Memory B cell (primary cell): ENCODE data around the gene RITA1.

Experiments used
- ATAC-seq: fragments of 150-1000 bp; cut with Tn5 transposase; 2 replicates; pipeline ENCODE4 v1.10.0; 2021; ENCODE audit warnings: low read depth, mild to moderate bottlenecking, moderate library complexity
- DNase-seq, 2 donors: peaks; one replicate each; pipeline ENCODE4 v3.0.0; 2022; ENCODE audit warnings: low spot score in 2 of 2
- H3K27ac Mint-ChIP-seq: one replicate; pipeline ENCODE4 v1.8.0; 2022; ENCODE audit warnings: mild to moderate bottlenecking, moderate library complexity, mixed read lengths
- H3K27me3 Mint-ChIP-seq: one replicate; pipeline ENCODE4 v1.8.0; 2022; ENCODE audit warnings: mixed read lengths
- H3K36me3 Mint-ChIP-seq: one replicate; pipeline ENCODE4 v1.8.0; 2022; ENCODE audit warnings: mild to moderate bottlenecking, mixed read lengths
- H3K4me1 Mint-ChIP-seq: one replicate; pipeline ENCODE4 v1.8.0; 2022; ENCODE audit warnings: mixed read lengths
- H3K4me3 Mint-ChIP-seq: one replicate; pipeline ENCODE4 v1.8.0; 2022; ENCODE audit warnings: mild to moderate bottlenecking, moderate library complexity, mixed read lengths
- H3K9me3 Mint-ChIP-seq: one replicate; pipeline ENCODE4 v1.8.0; 2022; ENCODE audit warnings: mixed read lengths

Gene RITA1

GRCh38 chr12:113216027-113216426 is 30.5 kb downstream of the RITA1 start:
- H3K27ac Mint-ChIP-seq = no peak overlapping the region
- no peaks in the 10 kb centered on the region for H3K9me3 Mint-ChIP-seq
- H3K4me3 Mint-ChIP-seq = no peak overlapping the region
- DNase-seq (no peak), ATAC-seq (no peak)
- no peaks in the 10 kb centered on the region for H3K27me3 Mint-ChIP-seq
- H3K4me1 Mint-ChIP-seq = peaks cover 5% of the 10 kb centered on the region
- no peaks in the 10 kb centered on the region for H3K36me3 Mint-ChIP-seq

- H3K36me3 Mint-ChIP-seq = no peaks in the 10 kb centered on the region
These were observed 35.2 kb downstream of the RITA1 start for GRCh38 chr12:113220593-113221180.

GRCh38 chr12:113221181-113221996 is 35.9 kb downstream of the RITA1 start, which contains the start of gene TPCN1:
TSS of gene TPCN1 (plus strand) at chr12:113221464. CDS start at chr12:113226853, 5,389 bp downstream.
- DNase-seq = peak; percentile 93 to 99
- ATAC-seq = peak; percentile 90
- peaks cover 19% of the 10 kb centered on the region for H3K4me1 Mint-ChIP-seq
- peak within 1 kb of the TSS; percentile 88 for H3K4me3 Mint-ChIP-seq
- no peaks in the 10 kb centered on the region for H3K9me3 Mint-ChIP-seq
- peak within 1 kb of the TSS; percentile 91 for H3K27ac Mint-ChIP-seq
- no peaks in the 10 kb centered on the region for H3K27me3 Mint-ChIP-seq
- H3K36me3 Mint-ChIP-seq = no peaks in the 10 kb centered on the region

More at GRCh38 chr12:113220593-113221180, 35.2 kb downstream of the RITA1 start:
- Mint-ChIP-seq H3K4me1 (peaks cover 19% of the 10 kb centered on the region), H3K4me3 (peak overlapping the region; percentile 88), H3K27ac (peak overlapping the region; percentile 91), H3K27me3 (no peaks in the 10 kb centered on the region), H3K9me3 (no peaks in the 10 kb centered on the region)
- DNase-seq = no peak
- ATAC-seq = no peak

GRCh38 chr12:113221997-113222729 is 36.6 kb downstream of the RITA1 start:
- ATAC-seq (no peak), DNase-seq (no peak)
- peaks cover 18% of the 10 kb centered on the region for H3K4me1 Mint-ChIP-seq
- H3K27ac Mint-ChIP-seq = peak overlapping the region; percentile 91
- H3K27me3 Mint-ChIP-seq = no peaks in the 10 kb centered on the region
- H3K36me3 Mint-ChIP-seq = no peaks in the 10 kb centered on the region
- peak overlapping the region; percentile 88 for H3K4me3 Mint-ChIP-seq
- H3K9me3 Mint-ChIP-seq = no peaks in the 10 kb centered on the region

- Mint-ChIP-seq H3K27ac (peak overlapping the region; percentile 91), H3K27me3 (no peaks in the 10 kb centered on the region), H3K9me3 (no peaks in the 10 kb centered on the region), H3K4me3 (peak overlapping the region; percentile 88), H3K4me1 (peaks cover 17% of the 10 kb centered on the region), H3K36me3 (peaks cover 4% of the 10 kb centered on the region)
- DNase-seq = no peak
- ATAC-seq = no peak
These were observed 37.4 kb downstream of the RITA1 start for GRCh38 chr12:113222730-113223531.

GRCh38 chr12:113224955-113225354 is 39.4 kb downstream of the RITA1 start:
- no peak for DNase-seq
- H3K27me3 Mint-ChIP-seq = no peaks in the 10 kb centered on the region
- no peak overlapping the region for H3K4me3 Mint-ChIP-seq
- ATAC-seq = no peak
- no peaks in the 10 kb centered on the region for H3K9me3 Mint-ChIP-seq
- H3K4me1 Mint-ChIP-seq = peaks cover 26% of the 10 kb centered on the region
- no peak overlapping the region for H3K27ac Mint-ChIP-seq
- peaks cover 8% of the 10 kb centered on the region for H3K36me3 Mint-ChIP-seq

- Mint-ChIP-seq H3K9me3 (no peaks in the 10 kb centered on the region), H3K36me3 (peaks cover 9% of the 10 kb centered on the region), H3K4me1 (peaks cover 29% of the 10 kb centered on the region), H3K4me3 (no peak overlapping the region), H3K27me3 (no peaks in the 10 kb centered on the region), H3K27ac (no peak overlapping the region)
- ATAC-seq (no peak), DNase-seq (no peak)
These were observed 41.4 kb downstream of the RITA1 start for GRCh38 chr12:113226696-113227568.

- peak overlapping the region; percentile 82 for H3K27ac Mint-ChIP-seq
- ATAC-seq (no peak), DNase-seq (no peak)
- H3K4me3 Mint-ChIP-seq = no peak overlapping the region
- no peaks in the 10 kb centered on the region for H3K27me3 Mint-ChIP-seq
- no peaks in the 10 kb centered on the region for H3K9me3 Mint-ChIP-seq
- peaks cover 25% of the 10 kb centered on the region for H3K4me1 Mint-ChIP-seq
- H3K36me3 Mint-ChIP-seq = peaks cover 9% of the 10 kb centered on the region
These were observed 42.3 kb downstream of the RITA1 start for GRCh38 chr12:113227686-113228391.

- Mint-ChIP-seq H3K36me3 (peaks cover 11% of the 10 kb centered on the region), H3K27ac (peak overlapping the region; percentile 82), H3K4me3 (no peak overlapping the region), H3K9me3 (no peaks in the 10 kb centered on the region), H3K27me3 (no peaks in the 10 kb centered on the region), H3K4me1 (peaks cover 26% of the 10 kb centered on the region)
- ATAC-seq (no peak), DNase-seq (no peak)
These were observed 43.0 kb downstream of the RITA1 start for GRCh38 chr12:113228394-113229028.

- ATAC-seq (no peak), DNase-seq (no peak)
- peaks cover 29% of the 10 kb centered on the region for H3K4me1 Mint-ChIP-seq
- no peaks in the 10 kb centered on the region for H3K9me3 Mint-ChIP-seq
- peak overlapping the region; percentile 82 for H3K27ac Mint-ChIP-seq
- H3K36me3 Mint-ChIP-seq = peaks cover 12% of the 10 kb centered on the region
- no peak overlapping the region for H3K4me3 Mint-ChIP-seq
- no peaks in the 10 kb centered on the region for H3K27me3 Mint-ChIP-seq
These were observed 45.1 kb downstream of the RITA1 start for GRCh38 chr12:113230315-113231234.

- Mint-ChIP-seq H3K4me3 (no peak overlapping the region), H3K27me3 (no peaks in the 10 kb centered on the region), H3K27ac (no peak overlapping the region), H3K4me1 (peaks cover 31% of the 10 kb centered on the region), H3K36me3 (peaks cover 15% of the 10 kb centered on the region), H3K9me3 (no peaks in the 10 kb centered on the region)
- DNase-seq = no peak
- no peak for ATAC-seq
These were observed 45.9 kb downstream of the RITA1 start for GRCh38 chr12:113231235-113232088.
